ENCODE data around the gene KCNN3. TPM values are rescaled to one million over a fixed set of nuclear protein-coding genes. Genes with fewer than 3 reads are reported as not detected.

The KCNN3 gene
- total RNA-seq, 1 experiment from 2014 or later = not detected

DNA sequence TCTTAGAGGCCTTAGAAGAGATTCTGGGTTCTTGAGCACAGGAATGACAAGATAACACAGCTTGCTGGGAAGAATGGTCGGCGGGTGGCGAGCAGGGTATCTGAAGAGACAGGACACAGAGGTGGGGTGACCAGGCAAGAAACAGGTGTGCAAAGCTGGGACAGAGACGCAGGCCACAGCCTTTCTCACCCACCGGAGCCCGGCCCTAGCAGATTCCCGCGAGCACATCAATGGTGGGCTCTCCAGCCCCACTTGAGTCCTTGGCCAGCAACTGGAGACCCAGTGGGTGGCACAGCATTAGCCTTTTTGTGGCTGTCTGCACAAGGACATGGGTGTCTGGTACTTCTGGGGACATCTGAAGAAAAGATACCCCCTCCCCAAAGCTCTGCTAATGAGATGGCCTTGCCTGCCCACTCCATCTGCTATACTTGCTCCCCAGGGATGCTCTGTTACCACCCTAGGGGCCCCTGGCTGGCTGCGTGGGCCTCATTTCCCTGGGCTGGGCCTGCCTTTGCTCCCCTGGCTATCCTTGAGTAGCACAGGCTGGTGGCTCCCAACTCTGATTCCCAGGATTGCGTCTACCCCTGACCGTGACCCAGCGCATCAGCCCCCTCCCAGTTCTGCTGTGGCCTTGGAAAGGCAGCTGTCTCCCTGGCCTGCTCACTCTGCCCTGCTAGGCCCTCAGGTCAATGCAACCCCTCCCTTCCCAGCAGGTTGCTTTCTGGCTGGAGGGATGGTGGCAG is 134.8 kb downstream of the KCNN3 start:
- Mint-ChIP-seq H3K9me3 (ENCODE audit: low read depth, unreplicated experiment) (no peaks in the 10 kb centered on the region), H3K27me3 (ENCODE audit: unreplicated experiment) (peaks cover 62% of the 10 kb centered on the region), H3K4me1 (ENCODE audit: low read depth, unreplicated experiment) (peaks cover 24% of the 10 kb centered on the region), H3K4me3 (ENCODE audit: low read depth, unreplicated experiment) (no peak overlapping the region), H3K36me3 (ENCODE audit: insufficient read depth, unreplicated experiment) (no peaks in the 10 kb centered on the region), H3K27ac (ENCODE audit: unreplicated experiment) (no peak overlapping the region)
- no TSS peak for BruUV-seq (replicated peaks)
- TF ChIP-seq, protein P1, sequence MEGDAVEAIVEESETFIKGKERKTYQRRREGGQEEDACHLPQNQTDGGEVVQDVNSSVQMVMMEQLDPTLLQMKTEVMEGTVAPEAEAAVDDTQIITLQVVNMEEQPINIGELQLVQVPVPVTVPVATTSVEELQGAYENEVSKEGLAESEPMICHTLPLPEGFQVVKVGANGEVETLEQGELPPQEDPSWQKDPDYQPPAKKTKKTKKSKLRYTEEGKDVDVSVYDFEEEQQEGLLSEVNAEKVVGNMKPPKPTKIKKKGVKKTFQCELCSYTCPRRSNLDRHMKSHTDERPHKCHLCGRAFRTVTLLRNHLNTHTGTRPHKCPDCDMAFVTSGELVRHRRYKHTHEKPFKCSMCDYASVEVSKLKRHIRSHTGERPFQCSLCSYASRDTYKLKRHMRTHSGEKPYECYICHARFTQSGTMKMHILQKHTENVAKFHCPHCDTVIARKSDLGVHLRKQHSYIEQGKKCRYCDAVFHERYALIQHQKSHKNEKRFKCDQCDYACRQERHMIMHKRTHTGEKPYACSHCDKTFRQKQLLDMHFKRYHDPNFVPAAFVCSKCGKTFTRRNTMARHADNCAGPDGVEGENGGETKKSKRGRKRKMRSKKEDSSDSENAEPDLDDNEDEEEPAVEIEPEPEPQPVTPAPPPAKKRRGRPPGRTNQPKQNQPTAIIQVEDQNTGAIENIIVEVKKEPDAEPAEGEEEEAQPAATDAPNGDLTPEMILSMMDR (IDR thresholded peaks at IDR 0.05; ENCODE audit: unreplicated experiment) = no peak
- intact Hi-C loops (cut with micrococcal nuclease; ENCODE audit: unreplicated experiment) = no loop called here
- no peak for DNase-seq
- CTCF ChIA-PET = no interaction called here

DNA sequence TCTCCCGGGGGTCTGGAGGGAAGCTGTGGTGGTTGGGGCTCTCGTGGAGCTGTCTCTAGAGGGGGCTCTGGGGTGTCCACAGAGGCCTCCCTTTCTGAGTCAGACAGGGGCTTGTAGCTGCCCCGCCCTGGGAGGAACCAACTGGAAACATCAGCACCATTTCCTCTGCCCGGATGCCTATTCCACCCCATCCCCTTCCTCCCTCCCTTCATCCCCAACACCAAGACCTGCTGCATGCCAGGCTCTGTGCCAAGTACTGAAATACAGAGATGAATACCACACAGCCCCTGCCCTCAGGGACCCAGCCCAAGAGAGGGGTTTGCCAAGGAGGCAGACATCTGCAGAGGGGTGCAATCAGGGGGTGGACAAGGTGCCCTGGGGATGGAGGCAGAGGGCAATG is 136.5 kb downstream of the KCNN3 start:
- CTCF ChIA-PET = interaction anchor here (0.6 kb wide), 1 partner anchor 9 kb away, joined by 4 read pairs; no protein-coding TSS in a partner anchor
- Mint-ChIP-seq H3K27ac (ENCODE audit: unreplicated experiment) (no peak overlapping the region), H3K4me1 (ENCODE audit: low read depth, unreplicated experiment) (peaks cover 40% of the 10 kb centered on the region), H3K27me3 (ENCODE audit: unreplicated experiment) (peaks cover 46% of the 10 kb centered on the region), H3K4me3 (ENCODE audit: low read depth, unreplicated experiment) (no peak overlapping the region), H3K9me3 (ENCODE audit: low read depth, unreplicated experiment) (no peaks in the 10 kb centered on the region), H3K36me3 (ENCODE audit: insufficient read depth, unreplicated experiment) (peaks cover 3% of the 10 kb centered on the region)
- TF ChIP-seq, protein P1 (IDR thresholded peaks at IDR 0.05; ENCODE audit: unreplicated experiment) = no peak
- DNase-seq = no peak
- BruUV-seq (replicated peaks) = no TSS peak
- intact Hi-C loops (cut with micrococcal nuclease; ENCODE audit: unreplicated experiment) = no loop called here

GRCh38 chr1:154730986-154731489 is 139.0 kb downstream of the KCNN3 start:
- TF ChIP-seq, protein P1 (IDR thresholded peaks at IDR 0.05; ENCODE audit: unreplicated experiment) = no peak
- peaks cover 20% of the 10 kb centered on the region for H3K27me3 Mint-ChIP-seq (ENCODE audit: unreplicated experiment)
- peaks cover 24% of the 10 kb centered on the region for H3K4me1 Mint-ChIP-seq (ENCODE audit: low read depth, unreplicated experiment)
- H3K9me3 Mint-ChIP-seq (ENCODE audit: low read depth, unreplicated experiment) = no peaks in the 10 kb centered on the region
- no peak for DNase-seq
- peak overlapping the region; percentile 67 for H3K27ac Mint-ChIP-seq (ENCODE audit: unreplicated experiment)
- no peak overlapping the region for H3K4me3 Mint-ChIP-seq (ENCODE audit: low read depth, unreplicated experiment)
- BruUV-seq (replicated peaks) = no TSS peak
- peaks cover 3% of the 10 kb centered on the region for H3K36me3 Mint-ChIP-seq (ENCODE audit: insufficient read depth, unreplicated experiment)
- CTCF ChIA-PET = interaction anchor here (1.0 kb wide), 1 partner anchor 90 kb away, joined by 4 read pairs; no protein-coding TSS in a partner anchor
- intact Hi-C loops (cut with micrococcal nuclease; ENCODE audit: unreplicated experiment) = loop anchor here (2.0 kb wide), 1 partner anchor 16 kb away; no protein-coding TSS in a partner anchor

GRCh38 chr1:154730259-154730658 is 139.8 kb downstream of the KCNN3 start:
- no TSS peak for BruUV-seq (replicated peaks)
- Mint-ChIP-seq H3K27me3 (ENCODE audit: unreplicated experiment) (peaks cover 13% of the 10 kb centered on the region), H3K4me3 (ENCODE audit: low read depth, unreplicated experiment) (no peak overlapping the region), H3K36me3 (ENCODE audit: insufficient read depth, unreplicated experiment) (peaks cover 3% of the 10 kb centered on the region), H3K9me3 (ENCODE audit: low read depth, unreplicated experiment) (no peaks in the 10 kb centered on the region), H3K4me1 (ENCODE audit: low read depth, unreplicated experiment) (peaks cover 24% of the 10 kb centered on the region), H3K27ac (ENCODE audit: unreplicated experiment) (peak overlapping the region; percentile 67)
- intact Hi-C loops (cut with micrococcal nuclease; ENCODE audit: unreplicated experiment) = loop anchor here (2.0 kb wide), 1 partner anchor 15 kb away; no protein-coding TSS in a partner anchor
- peak; percentile 69 for DNase-seq
- CTCF ChIA-PET = interaction anchor here (0.6 to 1.0 kb wide), 5 partner anchors 14 to 370 kb away, joined by 3 to 4 read pairs (median 3); no protein-coding TSS in a partner anchor
- TF ChIP-seq, protein P1 (IDR thresholded peaks at IDR 0.05; ENCODE audit: unreplicated experiment) = no peak
